ENCODE data around the gene SPATS2L. TPM values are rescaled to one million over a fixed set of nuclear protein-coding genes. Genes with fewer than 3 reads are reported as not detected.

Gene SPATS2L
- total and polyA plus RNA-seq, 2 donors (not counting 1 experiment from before 2014, with no cell fraction given), result 0.27 to 0.44 TPM

DNA sequence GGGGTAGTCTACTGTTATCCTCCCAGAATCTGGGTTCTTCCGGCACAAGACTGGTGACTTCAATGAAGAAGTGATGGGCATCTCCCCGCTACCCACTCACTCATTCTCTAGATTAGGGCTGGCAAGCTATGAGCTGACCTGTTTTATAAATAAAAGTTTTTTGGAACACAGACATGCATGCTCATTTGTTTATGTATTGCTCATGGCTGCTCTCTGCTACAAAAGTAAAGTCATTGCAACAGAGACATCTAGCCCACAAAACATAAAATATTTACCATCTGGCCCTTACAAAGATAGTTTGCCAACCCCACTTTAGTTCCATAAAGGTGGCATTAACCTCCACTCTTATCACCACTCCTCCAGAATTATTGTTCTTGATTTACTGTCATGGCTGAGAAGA, 39.1 kb upstream of the SPATS2L start:
- Histone ChIP-seq H3K27ac (ENCODE audit: low read length in 2 of 2) (no peak overlapping the region), H3K27me3 (replicated peaks in 1 of 4; ENCODE audit: control extremely low read depth in 1 of 4, control insufficient read depth in 3 of 4, insufficient read depth in 4 of 4, low read length in 3 of 4) (no peaks in the 10 kb centered on the region), H3K4me2 (replicated peaks; ENCODE audit: low read depth, low read length, poor library complexity, severe bottlenecking) (no peak overlapping the region), H3K36me3 (replicated peaks in 1 of 2; ENCODE audit: control extremely low read depth in 1 of 2, control insufficient read depth in 1 of 2, extremely low read depth in 1 of 2, insufficient read depth in 2 of 2, low read length in 1 of 2) (no peaks in the 10 kb centered on the region), H4K20me1 (ENCODE audit: control insufficient read depth, insufficient read depth, low read length, poor library complexity, severe bottlenecking) (no peaks in the 10 kb centered on the region), H3K4me1 (ENCODE audit: control insufficient read depth in 2 of 2, insufficient read depth in 2 of 2, low read length in 2 of 2) (no peaks in the 10 kb centered on the region), H3K4me3 (ENCODE audit: control extremely low read depth in 1 of 5, extremely low read depth in 1 of 5, insufficient read depth in 1 of 5, low read depth in 2 of 5, low read length in 4 of 5) (no peak overlapping the region), H3K79me2 (ENCODE audit: control insufficient read depth, insufficient read depth, low read length) (no peaks in the 10 kb centered on the region), H2AFZ (ENCODE audit: insufficient read depth, low read depth, low read length, poor library complexity, severe bottlenecking) (no peak overlapping the region), H3K9ac (ENCODE audit: low read length) (no peak overlapping the region), H3K9me3 (ENCODE audit: control extremely low read depth in 1 of 3, control insufficient read depth in 2 of 3, insufficient read depth in 1 of 3, low read length in 2 of 3) (no peaks in the 10 kb centered on the region)
- intact Hi-C loops (cut with micrococcal nuclease), result no loop called here
- no CpG with 5 or more reads among the region's 2 CpGs for WGBS (ENCODE audit: insufficient coverage)
- no peak for DNase-seq
- H3K4me3 Mint-ChIP-seq, result no peak overlapping the region
- no peak for ATAC-seq (ENCODE audit: low read depth)
- H3K4me1 Mint-ChIP-seq, result peaks cover 3% of the 10 kb centered on the region
- ChIA-PET CTCF (no interaction called here), POLR2A (no interaction called here)
- peaks cover 3% of the 10 kb centered on the region for H3K27me3 Mint-ChIP-seq
- H3K27ac Mint-ChIP-seq, result no peak overlapping the region
- TF ChIP-seq, protein P1, sequence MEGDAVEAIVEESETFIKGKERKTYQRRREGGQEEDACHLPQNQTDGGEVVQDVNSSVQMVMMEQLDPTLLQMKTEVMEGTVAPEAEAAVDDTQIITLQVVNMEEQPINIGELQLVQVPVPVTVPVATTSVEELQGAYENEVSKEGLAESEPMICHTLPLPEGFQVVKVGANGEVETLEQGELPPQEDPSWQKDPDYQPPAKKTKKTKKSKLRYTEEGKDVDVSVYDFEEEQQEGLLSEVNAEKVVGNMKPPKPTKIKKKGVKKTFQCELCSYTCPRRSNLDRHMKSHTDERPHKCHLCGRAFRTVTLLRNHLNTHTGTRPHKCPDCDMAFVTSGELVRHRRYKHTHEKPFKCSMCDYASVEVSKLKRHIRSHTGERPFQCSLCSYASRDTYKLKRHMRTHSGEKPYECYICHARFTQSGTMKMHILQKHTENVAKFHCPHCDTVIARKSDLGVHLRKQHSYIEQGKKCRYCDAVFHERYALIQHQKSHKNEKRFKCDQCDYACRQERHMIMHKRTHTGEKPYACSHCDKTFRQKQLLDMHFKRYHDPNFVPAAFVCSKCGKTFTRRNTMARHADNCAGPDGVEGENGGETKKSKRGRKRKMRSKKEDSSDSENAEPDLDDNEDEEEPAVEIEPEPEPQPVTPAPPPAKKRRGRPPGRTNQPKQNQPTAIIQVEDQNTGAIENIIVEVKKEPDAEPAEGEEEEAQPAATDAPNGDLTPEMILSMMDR (IDR thresholded peaks at IDR 0.05), result no peak
- TF ChIP-seq EZH2 (IDR thresholded peaks at IDR 0.05; ENCODE audit: borderline replicate concordance, insufficient read depth, low read depth, low read length, poor library complexity, severe bottlenecking), result no peak
- no peaks in the 10 kb centered on the region for H3K9me3 Mint-ChIP-seq (ENCODE audit: insufficient read depth)

DNA sequence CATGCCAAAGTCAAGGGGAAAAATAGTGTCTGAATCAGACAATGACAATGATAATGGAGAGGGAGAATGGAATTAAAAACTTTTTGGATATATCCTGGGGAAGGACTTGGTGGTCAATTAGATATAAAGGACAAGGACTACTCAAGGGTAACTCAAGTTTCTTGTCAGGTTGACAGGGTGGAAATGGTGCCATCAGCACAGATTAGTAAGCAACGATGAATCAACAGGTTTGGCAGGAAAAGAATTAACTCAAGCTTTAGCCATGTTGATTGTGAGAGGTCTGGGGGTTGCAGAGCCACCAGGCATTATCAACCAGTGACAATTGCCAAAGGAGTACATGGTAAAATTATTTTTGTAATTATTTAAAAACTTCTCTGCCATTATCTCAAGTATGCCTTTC, 35.8 kb upstream of the SPATS2L start:
- DNase-seq (no peak), ATAC-seq (ENCODE audit: low read depth) (no peak)
- H3K79me2 ChIP-seq (ENCODE audit: control insufficient read depth, insufficient read depth, low read length), result no peaks in the 10 kb centered on the region
- H3K27ac ChIP-seq (ENCODE audit: low read length in 2 of 2), result no peak overlapping the region
- no peaks in the 10 kb centered on the region for H3K36me3 ChIP-seq (replicated peaks in 1 of 2; ENCODE audit: control extremely low read depth in 1 of 2, control insufficient read depth in 1 of 2, extremely low read depth in 1 of 2, insufficient read depth in 2 of 2, low read length in 1 of 2)
- TF ChIP-seq EZH2 (IDR thresholded peaks at IDR 0.05; ENCODE audit: borderline replicate concordance, insufficient read depth, low read depth, low read length, poor library complexity, severe bottlenecking), result no peak
- TF ChIP-seq, protein P1 (IDR thresholded peaks at IDR 0.05), result no peak
- Mint-ChIP-seq H3K27me3 (peaks cover 7% of the 10 kb centered on the region), H3K4me1 (peaks cover 3% of the 10 kb centered on the region), H3K27ac (no peak overlapping the region), H3K4me3 (no peak overlapping the region), H3K9me3 (ENCODE audit: insufficient read depth) (no peaks in the 10 kb centered on the region)
- intact Hi-C loops (cut with micrococcal nuclease), result no loop called here
- H3K4me2 ChIP-seq (replicated peaks; ENCODE audit: low read depth, low read length, poor library complexity, severe bottlenecking), result no peak overlapping the region
- CTCF ChIA-PET, result no interaction called here
- H3K9ac ChIP-seq (ENCODE audit: low read length), result no peak overlapping the region
- H3K4me3 ChIP-seq (ENCODE audit: control extremely low read depth in 1 of 5, extremely low read depth in 1 of 5, insufficient read depth in 1 of 5, low read depth in 2 of 5, low read length in 4 of 5), result no peak overlapping the region
- H2AFZ ChIP-seq (ENCODE audit: insufficient read depth, low read depth, low read length, poor library complexity, severe bottlenecking), result no peak overlapping the region
- no peaks in the 10 kb centered on the region for H4K20me1 ChIP-seq (ENCODE audit: control insufficient read depth, insufficient read depth, low read length, poor library complexity, severe bottlenecking)
- POLR2A ChIA-PET, result no interaction called here
- no peaks in the 10 kb centered on the region for H3K9me3 ChIP-seq (ENCODE audit: control extremely low read depth in 1 of 3, control insufficient read depth in 2 of 3, insufficient read depth in 1 of 3, low read length in 2 of 3)
- H3K4me1 ChIP-seq (ENCODE audit: control insufficient read depth in 2 of 2, insufficient read depth in 2 of 2, low read length in 2 of 2), result no peaks in the 10 kb centered on the region
- H3K27me3 ChIP-seq (replicated peaks in 1 of 4; ENCODE audit: control extremely low read depth in 1 of 4, control insufficient read depth in 3 of 4, insufficient read depth in 4 of 4, low read length in 3 of 4), result no peaks in the 10 kb centered on the region
- no CpG with 5 or more reads among the region's 1 CpG for WGBS (ENCODE audit: insufficient coverage)
